H1 (cell line): ENCODE measurements around the gene DKC1. TPM values are rescaled to one million over a fixed set of nuclear protein-coding genes. Genes with fewer than 3 reads are reported as not detected.

Source experiments
- CTCF ChIA-PET: fragments of 300-600 bp; sonication (Branson Sonifier 250); formaldehyde crosslinking; loops from one replicate; lab custom pipeline; 2021; ENCODE audit not compliant: partially characterized antibody; lab: Charles Lee
- POLR2A ChIA-PET: fragments of 300-600 bp; sonication (Branson Sonifier 250); formaldehyde crosslinking; loops from one replicate; lab custom pipeline; 2021; ENCODE audit warnings: inconsistent platforms; ENCODE audit not compliant: partially characterized antibody; lab: Charles Lee
- DNase-seq, 2 experiments: peaks; one replicate each; pipeline versions ENCODE4 v3.0.0 to v3.0.0-alpha.2; 2010 to 2022; ENCODE audit warnings: low spot score in 2 of 2, low read depth in 1 of 2, mixed read lengths in 1 of 2
- FAIRE-seq: peaks from 2 replicates; lab custom pipeline; 2011; peaks lifted over from hg19 to GRCh38; lab: Jason Lieb, UNC
- H2AFZ ChIP-seq: 2 replicates; pipeline ENCODE4 v1.8.1; 2012; ENCODE audit warnings: low read length, inconsistent platforms
- H2AK5ac ChIP-seq: 2 replicates; pipeline ENCODE4 v1.6.1; 2013; ENCODE audit warnings: low read depth, low read length
- H2BK120ac ChIP-seq: replicated peaks from 2 replicates; pipeline ENCODE3; 2013; ENCODE audit warnings: low read depth, low read length, inconsistent platforms
- H2BK12ac ChIP-seq: 2 replicates; pipeline ENCODE4 v1.6.1; 2013; ENCODE audit warnings: low read depth, low read length
- H2BK15ac ChIP-seq: 2 replicates; pipeline ENCODE4 v1.6.1; 2013; ENCODE audit warnings: low read length
- H2BK20ac ChIP-seq: 2 replicates; pipeline ENCODE4 v1.6.1; 2013; ENCODE audit warnings: low read length
- H2BK5ac ChIP-seq: 2 replicates; pipeline ENCODE4 v1.6.1; 2013; ENCODE audit warnings: low read depth, low read length
- H3K14ac ChIP-seq: 2 replicates; pipeline ENCODE4 v1.6.1; 2013; ENCODE audit warnings: inconsistent platforms; ENCODE audit not compliant: insufficient read length
- H3K18ac ChIP-seq: 2 replicates; pipeline ENCODE4 v1.6.1; 2013; ENCODE audit warnings: low read length; ENCODE audit errors: extremely low read depth
- H3K23ac ChIP-seq: 2 replicates; pipeline ENCODE4 v1.6.1; 2013; ENCODE audit warnings: inconsistent platforms; ENCODE audit not compliant: insufficient read length
- H3K23me2 ChIP-seq: 2 replicates; pipeline ENCODE4 v1.6.1; 2013; ENCODE audit warnings: low read depth, low read length
- H3K27ac ChIP-seq: 2 replicates; pipeline ENCODE4 v1.6.1; 2011; ENCODE audit warnings: low read depth, low read length, inconsistent platforms
- H3K27me3 ChIP-seq, 4 experiments: replicated peaks in 1 of 4; 1 replicate in 1 of 4; 2 replicates in 3 of 4; pipeline versions ENCODE4 v1.6.1 to v1.8.1; 2011 to 2013; ENCODE audit warnings: low read length in 3 of 4, mild to moderate bottlenecking in 3 of 4, inconsistent platforms in 2 of 4, mixed read lengths in 2 of 4, moderate library complexity in 1 of 4; ENCODE audit not compliant: control insufficient read depth in 3 of 4, insufficient read depth in 3 of 4; ENCODE audit errors: extremely low read depth in 1 of 4
- H3K36me3 ChIP-seq, 4 experiments: 2 replicates each; pipeline versions ENCODE4 v1.6.1 to v1.8.1; 2011 to 2013; ENCODE audit warnings: mild to moderate bottlenecking in 4 of 4, low read length in 3 of 4, moderate library complexity in 2 of 4, control low read depth in 1 of 4, inconsistent platforms in 1 of 4; ENCODE audit not compliant: insufficient read depth in 4 of 4, control insufficient read depth in 2 of 4
- H3K4ac ChIP-seq: replicated peaks from 2 replicates; pipeline ENCODE3; 2013; ENCODE audit warnings: low read length, low read depth, mixed read lengths, inconsistent platforms; ENCODE audit not compliant: insufficient read length
- H3K4me1 ChIP-seq, 4 experiments: replicated peaks in 1 of 4; 1 replicate in 1 of 4; 2 replicates in 3 of 4; pipeline versions ENCODE4 v1.6.1 to v1.8.1; 2011 to 2013; ENCODE audit warnings: low read length in 3 of 4, inconsistent platforms in 2 of 4, mixed read lengths in 1 of 4; ENCODE audit not compliant: insufficient read depth in 4 of 4, control insufficient read depth in 3 of 4
- H3K4me2 ChIP-seq, 2 experiments: 2 replicates each; pipeline versions ENCODE4 v1.6.1 to v1.8.1; 2011 to 2013; ENCODE audit warnings: low read depth in 2 of 2, low read length in 2 of 2, control low read depth in 1 of 2, inconsistent platforms in 1 of 2, mild to moderate bottlenecking in 1 of 2; ENCODE audit not compliant: insufficient read depth in 1 of 2
- H3K4me3 ChIP-seq, 4 experiments: fragments of 200-600, 300-600 bp in 1 of 4; sonication (generic), shearing (Covaris generic), sonication (Bioruptor Twin) in 1 of 4; 2 replicates each; pipeline versions ENCODE4 v1.5.1 to v1.8.1; 2011 to 2016; ENCODE audit warnings: low read length in 4 of 4, low read depth in 3 of 4, control low read depth in 2 of 4, inconsistent platforms in 2 of 4, mild to moderate bottlenecking in 2 of 4, mixed read lengths in 1 of 4, moderate library complexity in 1 of 4; ENCODE audit not compliant: insufficient read depth in 2 of 4; ENCODE audit errors: extremely low read depth in 1 of 4
- H3K56ac ChIP-seq: replicated peaks from 2 replicates; pipeline ENCODE3; 2013; ENCODE audit warnings: low read depth, mild to moderate bottlenecking, mixed read lengths, low read length, inconsistent platforms; ENCODE audit not compliant: insufficient read length
- H3K79me1 ChIP-seq: 2 replicates; pipeline ENCODE4 v1.6.1; 2013; ENCODE audit warnings: low read depth, low read length, control low read depth
- H3K79me2 ChIP-seq, 2 experiments: 2 replicates each; pipeline versions ENCODE4 v1.6.1 to v1.8.1; 2012 to 2013; ENCODE audit warnings: low read length in 2 of 2, mild to moderate bottlenecking in 2 of 2, inconsistent platforms in 1 of 2; ENCODE audit not compliant: insufficient read depth in 2 of 2, control insufficient read depth in 1 of 2
- H3K9ac ChIP-seq, 4 experiments: replicated peaks in 1 of 4; 1 replicate in 1 of 4; 2 replicates in 3 of 4; pipeline versions ENCODE4 v1.6.1 to v1.8.1; 2011 to 2013; ENCODE audit warnings: low read depth in 3 of 4, low read length in 3 of 4, control low read depth in 2 of 4, mild to moderate bottlenecking in 2 of 4, moderate library complexity in 2 of 4, inconsistent platforms in 1 of 4; ENCODE audit errors: extremely low read depth in 1 of 4
- H3K9me3 ChIP-seq, 2 experiments: 2 replicates each; pipeline versions ENCODE4 v1.6.1 to v1.8.1; 2012 to 2013; ENCODE audit warnings: mild to moderate bottlenecking in 2 of 2, moderate library complexity in 2 of 2, control low read depth in 1 of 2, inconsistent platforms in 1 of 2, low read depth in 1 of 2, low read length in 1 of 2, mixed read lengths in 1 of 2; ENCODE audit not compliant: insufficient read depth in 2 of 2
- H4K20me1 ChIP-seq, 2 experiments: replicated peaks in 1 of 2; 2 replicates each; pipeline versions ENCODE3 to v1.8.1; 2011 to 2013; ENCODE audit warnings: inconsistent platforms in 2 of 2, low read length in 2 of 2, mild to moderate bottlenecking in 1 of 2; ENCODE audit not compliant: insufficient read depth in 2 of 2, control insufficient read depth in 1 of 2
- H4K5ac ChIP-seq: 2 replicates; pipeline ENCODE4 v1.6.1; 2013; ENCODE audit warnings: low read length, low read depth, mixed read lengths, inconsistent platforms; ENCODE audit not compliant: insufficient read length
- H4K8ac ChIP-seq: 2 replicates; pipeline ENCODE4 v1.8.0; 2013; ENCODE audit warnings: mild to moderate bottlenecking, moderate library complexity, low read length, inconsistent platforms; ENCODE audit not compliant: insufficient read depth; ENCODE audit errors: extremely low read depth
- H4K91ac ChIP-seq: replicated peaks from 2 replicates; pipeline ENCODE3; 2013; ENCODE audit warnings: low read length, mixed read lengths, inconsistent platforms; ENCODE audit not compliant: insufficient read length
- ATF3 ChIP-seq: IDR thresholded peaks from 2 replicates; pipeline ENCODE4 v1.6.1; 2011; ENCODE audit warnings: low read depth, mild to moderate bottlenecking, low read length; ENCODE audit not compliant: insufficient read depth
- BCL11A ChIP-seq, 2 experiments: IDR thresholded peaks; one replicate each; pipeline ENCODE4 v1.6.1; 2011; ENCODE audit warnings: low read depth in 2 of 2, low read length in 2 of 2, mild to moderate bottlenecking in 2 of 2
- BRCA1 ChIP-seq: IDR thresholded peaks from 2 replicates; pipeline ENCODE4 v1.6.1; 2012; ENCODE audit warnings: low read depth, low read length, improper control_type of control experiment
- EZH2 ChIP-seq: fragments of 200-600 bp; sonication (generic); IDR thresholded peaks from 2 replicates; pipeline ENCODE4 v1.7.1; 2012; ENCODE audit warnings: low read depth, mild to moderate bottlenecking, moderate library complexity, low read length, inconsistent platforms; ENCODE audit not compliant: severe bottlenecking
- HDAC2 ChIP-seq, 2 experiments: fragments of 300-600 bp in 1 of 2; sonication (generic) in 1 of 2; IDR thresholded peaks; 2 replicates each; pipeline ENCODE4 v1.6.1; 2011 to 2012; ENCODE audit warnings: low read depth in 2 of 2, low read length in 2 of 2, mild to moderate bottlenecking in 2 of 2, moderate library complexity in 2 of 2, borderline replicate concordance in 1 of 2, inconsistent platforms in 1 of 2
- JUN ChIP-seq: IDR thresholded peaks from 2 replicates; pipeline ENCODE4 v1.6.1; 2011; ENCODE audit warnings: low read depth, mild to moderate bottlenecking, improper control_type of control experiment, low read length
- KDM4A ChIP-seq: IDR thresholded peaks from one replicate; pipeline ENCODE4 v1.7.1; 2012; ENCODE audit warnings: low read depth, mild to moderate bottlenecking, moderate library complexity, low read length, inconsistent platforms; ENCODE audit not compliant: severe bottlenecking
- PHF8 ChIP-seq: fragments of 200-600 bp; sonication (generic); conservative IDR thresholded peaks from 2 replicates; pipeline ENCODE4 v1.7.1; 2012; ENCODE audit warnings: low read depth, mild to moderate bottlenecking, inconsistent platforms, low read length, moderate library complexity
- TEAD4 ChIP-seq: IDR thresholded peaks from 2 replicates; pipeline ENCODE4 v1.6.1; 2012; ENCODE audit warnings: low read depth, low read length, inconsistent platforms, mixed read lengths
- WGBS, 2 experiments: shearing (Covaris generic) in 1 of 2; methylation state at CpG; one replicate each; pipeline versions ENCODE4 v1.1.6 to v1.1.7; 2013 to 2015; ENCODE audit warnings: low lambda C conversion rate in 2 of 2, mixed read lengths in 2 of 2, inconsistent platforms in 1 of 2, low coverage in 1 of 2, missing lambda C conversion rate in 1 of 2; ENCODE audit not compliant: insufficient replicate concordance in 2 of 2, insufficient coverage in 1 of 2, insufficient read length in 1 of 2; ENCODE audit errors: extremely low coverage in 1 of 2, missing lambda C conversion rate in 1 of 2; 5-methylcytosine and 5-hydroxymethylcytosine counted together
- polyA plus RNA-seq, 7 experiments: library from polyadenylated mRNA; depleted of rRNA in 3 of 7; stranded (reverse) in 5 of 7; unstranded in 2 of 7; fragments of >200 nt in 5 of 7; fragments of 200-250 nt in 2 of 7; gene quantifications; 1 replicate in 5 of 7; 2 replicates in 1 of 7; 4 replicates in 1 of 7; pipeline versions ENCODE4 v1.2.1 to v1.2.3, GENCODE V29; 2011 to 2013; ENCODE audit warnings: missing spikeins in 2 of 7, mixed read lengths in 2 of 7
- total RNA-seq: library from RNA; stranded (reverse); fragmentation: NEBNext Ultra II Directional; extraction: Animal tissue kit (Norgen Biotek cat#: 25700); gene quantifications from 2 replicates; pipeline ENCODE4 v1.2.1, GENCODE V29; 2021

DKC1 gene
- total and polyA plus RNA-seq, 2 of the 8 experiments (the other 6 are each of a cell fraction or from before 2014, with no cell fraction given) = 65.6 to 143 TPM

- POLR2A ChIA-PET = no interaction called here
These were observed 32.4 kb downstream of the DKC1 start for GRCh38 chrX:154795016-154795415.

More at GRCh38 chrX:154795016-154795415, 32.4 kb downstream of the DKC1 start:
- no peaks in the 10 kb centered on the region for H4K20me1 ChIP-seq
- H3K27me3 ChIP-seq = no peaks in the 10 kb centered on the region; a peak in 1 of 7 replicates
- no peaks in the 10 kb centered on the region for H3K36me3 ChIP-seq
- no peak overlapping the region for H2BK20ac ChIP-seq
- H3K14ac ChIP-seq = no peak overlapping the region
- H2BK12ac ChIP-seq = no peak overlapping the region
- H3K27ac ChIP-seq = no peak overlapping the region
- no peak overlapping the region for H2AK5ac ChIP-seq
- WGBS, 2 experiments = 83% methylated on average over 2 of the region's 2 CpGs; no CpG with 5 or more reads in 1 of the 2 experiments
- no peak overlapping the region for H3K56ac ChIP-seq
- H3K23me2 ChIP-seq = no peaks in the 10 kb centered on the region
- no peak overlapping the region for H3K18ac ChIP-seq
- no peak overlapping the region for H3K9ac ChIP-seq
- no peak overlapping the region for H2BK120ac ChIP-seq
- no peak for FAIRE-seq
- H3K4me3 ChIP-seq = no peak overlapping the region
- H4K91ac ChIP-seq = no peak overlapping the region
- H3K79me2 ChIP-seq = no peaks in the 10 kb centered on the region
- CTCF ChIA-PET = no interaction called here
- no peak overlapping the region for H4K8ac ChIP-seq
- no peak overlapping the region for H4K5ac ChIP-seq
- H2BK15ac ChIP-seq = no peak overlapping the region
- peaks cover 0 to 5% (median 0%) of the 10 kb centered on the region in 4 experiments; a peak in 2 of 7 replicates for H3K4me1 ChIP-seq
- no peak for TF ChIP-seq ATF3
- TF ChIP-seq BRCA1 = no peak
- no peak for TF ChIP-seq EZH2
- TF ChIP-seq HDAC2 (IDR thresholded peaks at IDR 0.05; ENCODE audit: borderline replicate concordance in 1 of 2, low read depth in 2 of 2, low read length in 2 of 2) = no peak
- no peak for TF ChIP-seq BCL11A (IDR thresholded peaks at IDR 0.05; ENCODE audit: low read depth in 2 of 2, low read length in 2 of 2)
- TF ChIP-seq TEAD4 = no peak
- no peak for TF ChIP-seq PHF8
- TF ChIP-seq KDM4A = no peak
- no peak for TF ChIP-seq JUN
- H3K4me2 ChIP-seq = no peak overlapping the region
- no peak overlapping the region for H2BK5ac ChIP-seq
- H3K9me3 ChIP-seq = no peaks in the 10 kb centered on the region
- H3K4ac ChIP-seq = no peak overlapping the region
- H3K23ac ChIP-seq = no peak overlapping the region
- H3K79me1 ChIP-seq = no peaks in the 10 kb centered on the region
- DNase-seq = no peak
- H2AFZ ChIP-seq = no peak overlapping the region
